ENCODE results near the gene NR0B2.
"Not testable (repeated sequence)": the region's sequence is repeated elsewhere in the genome, so short reads cannot be mapped to it uniquely, and the experiment has no call there.

The NR0B2 gene

GRCh38 chr1:26951216-26951615 lies 37.4 kb upstream of the NR0B2 start:
- H3K27ac ChIP-seq (ENCODE audit: insufficient read depth, low read depth, low read length, poor library complexity, severe bottlenecking): no peak overlapping the region
- H3K27me3 ChIP-seq (ENCODE audit: control insufficient read depth, insufficient read depth, low read length, poor library complexity, severe bottlenecking): no peaks in the 10 kb centered on the region
- H3K9me3 ChIP-seq (ENCODE audit: control insufficient read depth, low read length): no peaks in the 10 kb centered on the region
- peaks cover 5% of the 10 kb centered on the region for H3K36me3 ChIP-seq (ENCODE audit: control insufficient read depth, insufficient read depth, low read length)
- H3K4me3 ChIP-seq (ENCODE audit: insufficient read depth, low read depth, low read length): no peak overlapping the region
- no peaks in the 10 kb centered on the region for H3K4me1 ChIP-seq (ENCODE audit: control insufficient read depth, insufficient read depth, low read length)
- WGBS, 2 experiments: 96% methylated on average over 14 of the region's 14 CpGs

GRCh38 chr1:26950602-26951001 lies 36.8 kb upstream of the NR0B2 start:
- no peaks in the 10 kb centered on the region for H3K4me1 ChIP-seq (ENCODE audit: control insufficient read depth, insufficient read depth, low read length)
- peaks cover 11% of the 10 kb centered on the region for H3K36me3 ChIP-seq (ENCODE audit: control insufficient read depth, insufficient read depth, low read length)
- H3K27ac ChIP-seq (ENCODE audit: insufficient read depth, low read depth, low read length, poor library complexity, severe bottlenecking): no peak overlapping the region
- H3K27me3 ChIP-seq (ENCODE audit: control insufficient read depth, insufficient read depth, low read length, poor library complexity, severe bottlenecking): no peaks in the 10 kb centered on the region
- 79 to 87% methylated on average over 8 of the region's 8 CpGs for WGBS, 2 experiments
- H3K9me3 ChIP-seq (ENCODE audit: control insufficient read depth, low read length): no peaks in the 10 kb centered on the region
- no peak overlapping the region for H3K4me3 ChIP-seq (ENCODE audit: insufficient read depth, low read depth, low read length)

DNA sequence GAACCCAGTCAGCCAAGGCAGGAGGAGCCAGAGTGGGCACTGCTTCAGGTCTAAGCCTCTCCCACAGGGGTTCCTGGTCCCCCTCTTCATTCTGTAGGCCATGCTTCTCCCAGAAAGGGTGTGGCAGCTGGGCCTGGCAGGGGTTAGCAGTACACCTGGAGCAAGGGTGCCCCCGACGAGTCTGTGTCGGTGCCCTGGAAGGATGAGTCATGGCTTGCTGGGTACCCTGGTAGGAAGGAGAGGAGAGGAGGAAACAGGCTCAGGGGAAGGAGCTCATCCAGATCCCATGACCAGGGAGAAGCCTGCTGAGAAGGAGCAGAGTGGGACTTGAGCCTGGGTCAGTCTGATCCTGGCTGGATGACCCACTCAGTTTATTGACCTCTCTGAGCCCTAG lies 36.1 kb upstream of the NR0B2 start:
- H3K36me3 ChIP-seq (ENCODE audit: control insufficient read depth, insufficient read depth, low read length): peaks cover 18% of the 10 kb centered on the region
- H3K4me1 ChIP-seq (ENCODE audit: control insufficient read depth, insufficient read depth, low read length): no peaks in the 10 kb centered on the region
- WGBS, 2 experiments: 92 to 94% methylated on average over 3 of the region's 3 CpGs
- H3K27me3 ChIP-seq (ENCODE audit: control insufficient read depth, insufficient read depth, low read length, poor library complexity, severe bottlenecking): no peaks in the 10 kb centered on the region
- no peak overlapping the region for H3K27ac ChIP-seq (ENCODE audit: insufficient read depth, low read depth, low read length, poor library complexity, severe bottlenecking)
- H3K9me3 ChIP-seq (ENCODE audit: control insufficient read depth, low read length): no peaks in the 10 kb centered on the region
- H3K4me3 ChIP-seq (ENCODE audit: insufficient read depth, low read depth, low read length): no peak overlapping the region

- WGBS, 2 experiments: 78 to 95% methylated on average over 1 of the region's 1 CpG
- Histone ChIP-seq H3K4me1 (ENCODE audit: control insufficient read depth, insufficient read depth, low read length) (no peaks in the 10 kb centered on the region), H3K27ac (ENCODE audit: insufficient read depth, low read depth, low read length, poor library complexity, severe bottlenecking) (no peak overlapping the region), H3K27me3 (ENCODE audit: control insufficient read depth, insufficient read depth, low read length, poor library complexity, severe bottlenecking) (no peaks in the 10 kb centered on the region), H3K36me3 (ENCODE audit: control insufficient read depth, insufficient read depth, low read length) (peaks cover 18% of the 10 kb centered on the region), H3K4me3 (ENCODE audit: insufficient read depth, low read depth, low read length) (no peak overlapping the region), H3K9me3 (ENCODE audit: control insufficient read depth, low read length) (no peaks in the 10 kb centered on the region)
These were observed 35.6 kb upstream of the NR0B2 start for GRCh38 chr1:26949266-26949925.

- WGBS, 2 experiments: 92 to 94% methylated on average over 16 of the region's 16 CpGs
- H3K4me1 ChIP-seq (ENCODE audit: control insufficient read depth, insufficient read depth, low read length); H3K27me3 ChIP-seq (ENCODE audit: control insufficient read depth, insufficient read depth, low read length, poor library complexity, severe bottlenecking): not testable (repeated sequence)
These were observed 34.9 kb upstream of the NR0B2 start for GRCh38 chr1:26948725-26949057.

DNA sequence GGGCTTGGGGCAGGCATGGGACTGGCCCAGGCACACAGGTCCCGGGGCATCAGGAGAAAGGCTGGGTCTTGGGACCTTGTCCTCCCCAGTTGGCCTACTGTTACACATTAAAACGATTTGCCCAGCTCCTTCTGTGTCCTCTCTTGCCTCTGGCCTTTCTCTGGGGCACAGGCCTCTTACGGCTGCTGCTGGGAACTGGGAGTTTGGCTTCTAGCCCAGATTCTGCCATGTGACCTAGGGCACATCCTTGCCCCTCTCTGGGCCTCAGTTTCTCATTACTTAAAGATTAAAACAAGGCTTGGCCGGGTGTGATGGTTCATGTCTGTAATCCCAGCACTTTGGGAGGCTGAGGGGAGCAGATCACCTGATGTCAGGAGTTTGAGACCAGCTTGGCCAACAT lies 32.5 kb upstream of the NR0B2 start:
- no peaks in the 10 kb centered on the region for H3K9me3 ChIP-seq (ENCODE audit: control insufficient read depth, low read length)
- H3K4me1 ChIP-seq (ENCODE audit: control insufficient read depth, insufficient read depth, low read length): no peaks in the 10 kb centered on the region
- H3K4me3 ChIP-seq (ENCODE audit: insufficient read depth, low read depth, low read length): no peak overlapping the region
- H3K36me3 ChIP-seq (ENCODE audit: control insufficient read depth, insufficient read depth, low read length): peaks cover 36% of the 10 kb centered on the region
- 96 to 98% methylated on average over 4 of the region's 4 CpGs for WGBS, 2 experiments
- no peak overlapping the region for H3K27ac ChIP-seq (ENCODE audit: insufficient read depth, low read depth, low read length, poor library complexity, severe bottlenecking)
- no peaks in the 10 kb centered on the region for H3K27me3 ChIP-seq (ENCODE audit: control insufficient read depth, insufficient read depth, low read length, poor library complexity, severe bottlenecking)

More at GRCh38 chr1:26948725-26949057, 34.9 kb upstream of the NR0B2 start:
- not testable (repeated sequence) for H3K4me3 ChIP-seq (ENCODE audit: insufficient read depth, low read depth, low read length); H3K9me3 ChIP-seq (ENCODE audit: control insufficient read depth, low read length); H3K27ac ChIP-seq (ENCODE audit: insufficient read depth, low read depth, low read length, poor library complexity, severe bottlenecking)
- H3K36me3 ChIP-seq (ENCODE audit: control insufficient read depth, insufficient read depth, low read length): peaks cover 18% of the 10 kb centered on the region

GRCh38 chr1:26945728-26946127 lies 32.0 kb upstream of the NR0B2 start:
- H3K4me1 ChIP-seq (ENCODE audit: control insufficient read depth, insufficient read depth, low read length): no peaks in the 10 kb centered on the region
- no peaks in the 10 kb centered on the region for H3K9me3 ChIP-seq (ENCODE audit: control insufficient read depth, low read length)
- 91 to 95% methylated on average over 8 of the region's 8 CpGs for WGBS, 2 experiments
- peaks cover 36% of the 10 kb centered on the region for H3K36me3 ChIP-seq (ENCODE audit: control insufficient read depth, insufficient read depth, low read length)
- no peak overlapping the region for H3K27ac ChIP-seq (ENCODE audit: insufficient read depth, low read depth, low read length, poor library complexity, severe bottlenecking)
- no peak overlapping the region for H3K4me3 ChIP-seq (ENCODE audit: insufficient read depth, low read depth, low read length)
- H3K27me3 ChIP-seq (ENCODE audit: control insufficient read depth, insufficient read depth, low read length, poor library complexity, severe bottlenecking): no peaks in the 10 kb centered on the region

- no peaks in the 10 kb centered on the region for H3K4me1 ChIP-seq (ENCODE audit: control insufficient read depth, insufficient read depth, low read length)
- H3K9me3 ChIP-seq (ENCODE audit: control insufficient read depth, low read length): no peaks in the 10 kb centered on the region
- WGBS, 2 experiments: 85 to 90% methylated on average over 2 of the region's 2 CpGs
- H3K27ac ChIP-seq (ENCODE audit: insufficient read depth, low read depth, low read length, poor library complexity, severe bottlenecking): no peak overlapping the region
- no peak overlapping the region for H3K4me3 ChIP-seq (ENCODE audit: insufficient read depth, low read depth, low read length)
- H3K36me3 ChIP-seq (ENCODE audit: control insufficient read depth, insufficient read depth, low read length): peaks cover 36% of the 10 kb centered on the region
- no peaks in the 10 kb centered on the region for H3K27me3 ChIP-seq (ENCODE audit: control insufficient read depth, insufficient read depth, low read length, poor library complexity, severe bottlenecking)
These were observed 31.4 kb upstream of the NR0B2 start for GRCh38 chr1:26945138-26945537.

- no peak overlapping the region for H3K27ac ChIP-seq (ENCODE audit: insufficient read depth, low read depth, low read length, poor library complexity, severe bottlenecking)
- H3K4me3 ChIP-seq (ENCODE audit: insufficient read depth, low read depth, low read length): no peak overlapping the region
- no peaks in the 10 kb centered on the region for H3K4me1 ChIP-seq (ENCODE audit: control insufficient read depth, insufficient read depth, low read length)
- H3K9me3 ChIP-seq (ENCODE audit: control insufficient read depth, low read length): no peaks in the 10 kb centered on the region
- no peaks in the 10 kb centered on the region for H3K27me3 ChIP-seq (ENCODE audit: control insufficient read depth, insufficient read depth, low read length, poor library complexity, severe bottlenecking)
- 95 to 96% methylated on average over 12 of the region's 12 CpGs for WGBS, 2 experiments
- H3K36me3 ChIP-seq (ENCODE audit: control insufficient read depth, insufficient read depth, low read length): peaks cover 36% of the 10 kb centered on the region
These were observed 28.9 kb upstream of the NR0B2 start for GRCh38 chr1:26942656-26943055.

GRCh38 chr1:26941311-26941710 lies 27.5 kb upstream of the NR0B2 start:
- 91 to 98% methylated on average over 10 of the region's 10 CpGs for WGBS, 2 experiments
- no peaks in the 10 kb centered on the region for H3K4me1 ChIP-seq (ENCODE audit: control insufficient read depth, insufficient read depth, low read length)

GRCh38 chr1:26938659-26939025 lies 24.9 kb upstream of the NR0B2 start:
- no peak overlapping the region for H3K4me3 ChIP-seq (ENCODE audit: insufficient read depth, low read depth, low read length)
- H3K9me3 ChIP-seq (ENCODE audit: control insufficient read depth, low read length): no peaks in the 10 kb centered on the region
- 91 to 98% methylated on average over 2 of the region's 2 CpGs for WGBS, 2 experiments
- no peaks in the 10 kb centered on the region for H3K27me3 ChIP-seq (ENCODE audit: control insufficient read depth, insufficient read depth, low read length, poor library complexity, severe bottlenecking)
- no peak overlapping the region for H3K27ac ChIP-seq (ENCODE audit: insufficient read depth, low read depth, low read length, poor library complexity, severe bottlenecking)
- H3K4me1 ChIP-seq (ENCODE audit: control insufficient read depth, insufficient read depth, low read length): no peaks in the 10 kb centered on the region
- peaks cover 29% of the 10 kb centered on the region for H3K36me3 ChIP-seq (ENCODE audit: control insufficient read depth, insufficient read depth, low read length)

More at GRCh38 chr1:26941311-26941710, 27.5 kb upstream of the NR0B2 start:
- Histone ChIP-seq H3K9me3 (ENCODE audit: control insufficient read depth, low read length) (no peaks in the 10 kb centered on the region), H3K27me3 (ENCODE audit: control insufficient read depth, insufficient read depth, low read length, poor library complexity, severe bottlenecking) (no peaks in the 10 kb centered on the region), H3K27ac (ENCODE audit: insufficient read depth, low read depth, low read length, poor library complexity, severe bottlenecking) (no peak overlapping the region), H3K4me3 (ENCODE audit: insufficient read depth, low read depth, low read length) (no peak overlapping the region), H3K36me3 (ENCODE audit: control insufficient read depth, insufficient read depth, low read length) (peaks cover 32% of the 10 kb centered on the region)

Measured in ectodermal cell (in vitro differentiated cells).